ENCODE data around the gene IFFO2.

Gene IFFO2

GRCh38 chr1:18908911-18909771, 47.3 kb downstream of the IFFO2 start:
- H3K4me1 ChIP-seq (ENCODE audit: insufficient read depth, low read length): no peaks in the 10 kb centered on the region
- H3K9me3 ChIP-seq (ENCODE audit: low read length): no peaks in the 10 kb centered on the region
- no peak overlapping the region for H3K4me3 ChIP-seq (ENCODE audit: low read length)
- H3K36me3 ChIP-seq (ENCODE audit: insufficient read depth, low read length): peaks cover 7% of the 10 kb centered on the region
- H2AFZ ChIP-seq (ENCODE audit: low read depth, low read length): no peak overlapping the region
- no peaks in the 10 kb centered on the region for H3K27me3 ChIP-seq (ENCODE audit: insufficient read depth, low read length)

- Histone ChIP-seq H3K36me3 (ENCODE audit: insufficient read depth, low read length) (peaks cover 7% of the 10 kb centered on the region), H2AFZ (ENCODE audit: low read depth, low read length) (no peak overlapping the region), H3K9me3 (ENCODE audit: low read length) (no peaks in the 10 kb centered on the region), H3K4me3 (ENCODE audit: low read length) (no peak overlapping the region), H3K27me3 (ENCODE audit: insufficient read depth, low read length) (no peaks in the 10 kb centered on the region), H3K4me1 (ENCODE audit: insufficient read depth, low read length) (peaks cover 2% of the 10 kb centered on the region)
Observed at GRCh38 chr1:18907917-18908845, 48.3 kb downstream of the IFFO2 start.

- H3K27me3 ChIP-seq (ENCODE audit: insufficient read depth, low read length): no peaks in the 10 kb centered on the region
Observed at GRCh38 chr1:18907021-18907916, 49.2 kb downstream of the IFFO2 start.

GRCh38 chr1:18903291-18903756, 53.2 kb downstream of the IFFO2 start:
- Histone ChIP-seq H2AFZ (ENCODE audit: low read depth, low read length) (peak overlapping the region; percentile 81), H3K4me3 (ENCODE audit: low read length) (peak overlapping the region; percentile 90), H3K9me3 (ENCODE audit: low read length) (no peaks in the 10 kb centered on the region), H3K4me1 (ENCODE audit: insufficient read depth, low read length) (peaks cover 8% of the 10 kb centered on the region), H3K36me3 (ENCODE audit: insufficient read depth, low read length) (no peaks in the 10 kb centered on the region), H3K27me3 (ENCODE audit: insufficient read depth, low read length) (no peaks in the 10 kb centered on the region)

More at GRCh38 chr1:18907021-18907916, 49.2 kb downstream of the IFFO2 start:
- peaks cover 3% of the 10 kb centered on the region for H3K4me1 ChIP-seq (ENCODE audit: insufficient read depth, low read length)
- peaks cover 7% of the 10 kb centered on the region for H3K36me3 ChIP-seq (ENCODE audit: insufficient read depth, low read length)
- H2AFZ ChIP-seq (ENCODE audit: low read depth, low read length): no peak overlapping the region
- no peaks in the 10 kb centered on the region for H3K9me3 ChIP-seq (ENCODE audit: low read length)
- no peak overlapping the region for H3K4me3 ChIP-seq (ENCODE audit: low read length)

GRCh38 chr1:18902523-18903290, 53.8 kb downstream of the IFFO2 start, which contains the start of gene ALDH4A1:
ALDH4A1 (minus strand) TSS chr1:18902555; CDS start chr1:18902523, 32 bp downstream.
- H3K27me3 ChIP-seq (ENCODE audit: insufficient read depth, low read length): no peaks in the 10 kb centered on the region
- peak within 1 kb of the TSS; percentile 90 for H3K4me3 ChIP-seq (ENCODE audit: low read length)
- H3K36me3 ChIP-seq (ENCODE audit: insufficient read depth, low read length): no peaks in the 10 kb centered on the region
- peaks cover 8% of the 10 kb centered on the region for H3K4me1 ChIP-seq (ENCODE audit: insufficient read depth, low read length)
- peak within 1 kb of the TSS; percentile 81 for H2AFZ ChIP-seq (ENCODE audit: low read depth, low read length)
- no peaks in the 10 kb centered on the region for H3K9me3 ChIP-seq (ENCODE audit: low read length)

GRCh38 chr1:18901952-18902522, 54.4 kb downstream of the IFFO2 start:
- peak overlapping the region; percentile 90 for H3K4me3 ChIP-seq (ENCODE audit: low read length)
- no peaks in the 10 kb centered on the region for H3K27me3 ChIP-seq (ENCODE audit: insufficient read depth, low read length)
- H3K36me3 ChIP-seq (ENCODE audit: insufficient read depth, low read length): no peaks in the 10 kb centered on the region
- H3K9me3 ChIP-seq (ENCODE audit: low read length): no peaks in the 10 kb centered on the region
- peak overlapping the region; percentile 49 for H2AFZ ChIP-seq (ENCODE audit: low read depth, low read length)
- peaks cover 8% of the 10 kb centered on the region for H3K4me1 ChIP-seq (ENCODE audit: insufficient read depth, low read length)

- peak overlapping the region; percentile 90 for H3K4me3 ChIP-seq (ENCODE audit: low read length)
- H3K36me3 ChIP-seq (ENCODE audit: insufficient read depth, low read length): no peaks in the 10 kb centered on the region
- H3K4me1 ChIP-seq (ENCODE audit: insufficient read depth, low read length): peaks cover 8% of the 10 kb centered on the region
- peak overlapping the region; percentile 49 for H2AFZ ChIP-seq (ENCODE audit: low read depth, low read length)
- no peaks in the 10 kb centered on the region for H3K9me3 ChIP-seq (ENCODE audit: low read length)
- no peaks in the 10 kb centered on the region for H3K27me3 ChIP-seq (ENCODE audit: insufficient read depth, low read length)
Observed at GRCh38 chr1:18901147-18901951, 55.1 kb downstream of the IFFO2 start.

- Histone ChIP-seq H3K9me3 (ENCODE audit: low read length) (no peaks in the 10 kb centered on the region), H3K27me3 (ENCODE audit: insufficient read depth, low read length) (no peaks in the 10 kb centered on the region), H3K36me3 (ENCODE audit: insufficient read depth, low read length) (no peaks in the 10 kb centered on the region), H3K4me3 (ENCODE audit: low read length) (no peak overlapping the region), H2AFZ (ENCODE audit: low read depth, low read length) (no peak overlapping the region), H3K4me1 (ENCODE audit: insufficient read depth, low read length) (peaks cover 8% of the 10 kb centered on the region)
Observed at GRCh38 chr1:18900303-18900841, 56.1 kb downstream of the IFFO2 start.

- peaks cover 8% of the 10 kb centered on the region for H3K4me1 ChIP-seq (ENCODE audit: insufficient read depth, low read length)
- no peak overlapping the region for H3K4me3 ChIP-seq (ENCODE audit: low read length)
- no peaks in the 10 kb centered on the region for H3K36me3 ChIP-seq (ENCODE audit: insufficient read depth, low read length)
- H3K27me3 ChIP-seq (ENCODE audit: insufficient read depth, low read length): no peaks in the 10 kb centered on the region
- no peaks in the 10 kb centered on the region for H3K9me3 ChIP-seq (ENCODE audit: low read length)
- H2AFZ ChIP-seq (ENCODE audit: low read depth, low read length): no peak overlapping the region
Observed at GRCh38 chr1:18899363-18900049, 57.0 kb downstream of the IFFO2 start.

GRCh38 chr1:18898567-18898966, 57.9 kb downstream of the IFFO2 start:
- H3K9me3 ChIP-seq (ENCODE audit: low read length): no peaks in the 10 kb centered on the region
- H3K4me3 ChIP-seq (ENCODE audit: low read length): no peak overlapping the region
- peaks cover 8% of the 10 kb centered on the region for H3K4me1 ChIP-seq (ENCODE audit: insufficient read depth, low read length)
- H2AFZ ChIP-seq (ENCODE audit: low read depth, low read length): no peak overlapping the region
- H3K27me3 ChIP-seq (ENCODE audit: insufficient read depth, low read length): no peaks in the 10 kb centered on the region
- no peaks in the 10 kb centered on the region for H3K36me3 ChIP-seq (ENCODE audit: insufficient read depth, low read length)
